Right renal pelvis (tissue), 4 donors: ENCODE measurements around the gene PLCG2. TPM values are rescaled to one million over a fixed set of nuclear protein-coding genes. Genes with fewer than 3 reads are reported as not detected.
A peak's percentile ranks its signal among the peaks of the same experiment; 100 is the strongest.
"Not testable (repeated sequence)": the region's sequence is repeated elsewhere in the genome, so short reads cannot be mapped to it uniquely, and the experiment has no call there.

Experiments used
- DNase-seq, 4 donors: peaks; one replicate each; pipeline ENCODE4 v3.0.0-alpha.2; 2013; ENCODE audit warnings: low read depth in 4 of 4, low spot score in 3 of 4, missing footprints in 1 of 4
- polyA plus RNA-seq, 4 donors: library from polyadenylated mRNA; unstranded; fragments of 120-200 nt; gene quantifications; one replicate each; pipeline ENCODE4 v1.2.1, GENCODE V29; 2013; ENCODE audit not compliant: insufficient read length in 4 of 4

PLCG2 gene
- polyA plus RNA-seq, 4 donors: 33.3 to 48.8 (median 43.5) TPM

DNA sequence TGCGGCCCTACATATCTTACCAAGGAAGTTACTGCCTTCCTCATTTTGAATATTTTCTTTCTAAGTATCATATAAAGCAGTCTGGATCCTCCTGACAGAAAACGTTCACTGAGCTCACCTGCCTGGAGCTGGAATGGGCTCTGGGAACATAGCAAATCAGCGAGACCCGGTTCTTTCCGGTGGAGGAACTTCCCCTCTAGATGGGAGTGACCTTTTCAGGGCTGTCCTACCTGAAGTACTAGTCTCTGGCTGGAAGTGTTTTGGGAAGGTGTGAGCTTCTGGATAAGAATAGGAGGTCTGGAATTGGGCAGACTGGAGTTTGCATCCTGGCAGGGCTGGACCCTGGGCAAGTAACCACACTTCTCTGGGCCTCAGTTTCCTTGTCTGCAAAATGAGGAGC, 152.8 kb downstream of the PLCG2 start:
- DNase-seq: no peak

DNA sequence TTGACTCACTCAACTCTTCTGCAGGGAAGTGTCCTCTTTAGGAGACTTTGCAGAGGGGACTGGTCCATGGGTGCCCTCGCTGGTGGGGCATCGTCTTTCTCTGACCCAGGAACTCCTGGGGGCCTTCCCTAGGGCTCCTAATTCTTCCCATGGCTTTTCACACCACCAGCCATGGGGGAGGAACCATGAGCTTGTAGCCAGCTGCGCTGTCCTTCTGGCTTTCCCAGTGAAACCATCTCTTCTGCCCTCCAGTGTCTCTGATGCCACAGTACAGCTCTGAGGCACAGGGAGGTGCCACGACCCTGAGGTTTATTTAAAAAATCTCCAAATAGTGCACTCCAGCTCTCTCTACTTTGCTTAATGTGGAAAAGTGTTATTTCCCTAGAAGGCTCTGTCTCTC, 153.6 kb downstream of the PLCG2 start:
- no peak for DNase-seq

- no peak for DNase-seq
Measured at GRCh38 chr16:81933361-81933760, 154.3 kb downstream of the PLCG2 start.

GRCh38 chr16:81934711-81935110, 155.6 kb downstream of the PLCG2 start:
- not testable (repeated sequence) for DNase-seq

- DNase-seq: no peak
Measured at GRCh38 chr16:81936209-81937000, 157.3 kb downstream of the PLCG2 start.

GRCh38 chr16:81937305-81938038, 158.4 kb downstream of the PLCG2 start:
- DNase-seq: no peak

GRCh38 chr16:81938326-81939163, 159.5 kb downstream of the PLCG2 start:
- DNase-seq: no peak

DNA sequence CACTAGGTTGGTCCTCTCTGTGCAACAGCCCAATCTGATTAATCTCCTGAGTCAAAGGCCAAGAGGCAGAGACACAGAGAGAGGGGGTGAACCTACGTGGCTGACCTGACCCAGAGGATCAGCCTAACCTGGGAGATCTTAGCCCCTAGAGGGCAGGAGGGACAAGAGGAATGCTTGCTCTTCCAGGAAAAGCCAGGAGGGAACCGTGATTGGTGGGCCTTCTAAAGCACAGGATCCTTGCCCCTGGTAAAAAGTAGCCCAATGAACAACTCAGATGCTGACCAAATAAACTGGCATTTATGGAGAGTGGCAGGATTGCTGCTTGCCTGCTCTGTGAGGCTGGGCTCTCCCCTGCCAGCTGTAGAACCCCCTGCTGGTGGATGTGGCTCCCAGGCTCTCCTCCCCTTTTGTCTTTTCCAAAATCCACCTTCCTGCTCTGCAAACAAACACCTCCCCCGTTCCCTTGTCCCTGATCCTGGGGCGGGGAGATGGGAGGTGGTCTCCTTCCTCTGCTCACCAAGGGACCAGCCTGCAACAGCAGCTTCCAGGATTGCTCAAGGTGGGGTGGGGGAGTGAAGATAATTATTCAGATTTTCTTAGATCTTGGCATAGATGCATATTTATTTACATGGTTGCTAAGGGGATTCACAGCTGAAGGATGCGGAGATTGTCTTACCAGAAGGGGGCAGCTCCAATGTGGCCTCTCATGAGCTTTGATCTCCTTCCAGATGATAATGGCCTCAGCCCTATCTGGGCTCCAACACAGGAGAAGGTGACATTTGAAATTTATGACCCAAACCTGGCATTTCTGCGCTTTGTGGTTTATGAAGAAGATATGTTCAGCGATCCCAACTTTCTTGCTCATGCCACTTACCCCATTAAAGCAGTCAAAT, 160.3 kb downstream of the PLCG2 start:
- no peak for DNase-seq

DNA sequence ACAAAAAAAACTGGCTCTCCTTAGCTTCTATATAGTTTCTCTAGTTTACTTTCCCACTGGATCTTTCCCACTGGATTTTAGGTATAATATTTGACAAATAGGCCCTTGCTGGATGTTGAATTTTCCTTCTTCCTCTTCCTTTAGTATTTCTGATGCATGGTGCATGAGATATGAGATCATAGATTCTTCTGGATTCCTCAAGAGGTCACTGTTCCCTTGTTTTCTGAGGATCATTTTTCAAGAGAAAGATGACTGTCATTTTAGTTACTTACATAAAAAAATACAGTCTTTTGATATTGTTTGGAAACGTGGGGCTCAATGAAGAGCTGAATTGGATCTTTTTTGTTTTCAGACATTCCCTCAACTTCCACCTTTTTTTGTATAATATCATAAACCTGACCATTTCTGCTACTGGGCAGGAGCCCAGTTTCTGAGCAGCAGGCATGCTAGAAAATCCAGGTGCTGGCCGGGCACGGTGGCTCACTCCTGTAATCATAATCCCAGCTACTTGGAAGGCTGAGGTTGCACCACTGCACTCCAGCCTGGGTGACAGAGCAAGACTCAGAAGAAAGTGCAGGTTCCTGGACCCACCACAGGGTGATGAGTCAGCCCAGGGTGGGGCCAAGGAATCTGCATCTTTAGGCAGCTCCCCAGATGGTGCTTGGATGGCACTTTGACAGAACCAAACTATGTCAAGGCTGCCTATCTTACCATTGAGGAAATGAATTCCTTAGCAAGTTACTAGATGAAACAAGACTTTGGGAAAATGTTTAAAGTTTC, 161.9 kb downstream of the PLCG2 start:
- peak; percentile 5 to 38 (median 21) for DNase-seq

- DNase-seq: no peak
Measured at GRCh38 chr16:81942007-81942601, 163.0 kb downstream of the PLCG2 start.

GRCh38 chr16:81945665-81946064, 166.6 kb downstream of the PLCG2 start:
- DNase-seq: no peak

GRCh38 chr16:81946206-81946605, 167.1 kb downstream of the PLCG2 start:
- DNase-seq: no peak

DNA sequence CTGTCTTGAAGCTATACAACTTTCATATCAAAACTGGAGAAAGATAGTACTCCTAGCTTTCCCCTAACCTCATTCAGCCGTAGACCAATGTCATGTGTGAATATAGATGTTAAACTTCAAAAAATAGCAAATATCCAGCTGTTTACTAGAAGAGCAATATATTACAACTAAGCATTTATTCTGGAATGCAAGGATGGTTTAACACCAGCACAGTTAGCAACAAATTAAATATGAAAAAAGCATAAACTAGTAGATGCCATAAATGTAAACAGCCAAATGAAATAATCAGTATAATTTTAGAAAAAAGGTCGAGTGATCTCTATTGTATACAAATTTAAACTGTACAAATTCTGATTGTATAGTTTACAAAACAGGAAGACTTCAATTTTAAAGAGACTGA, 172.5 kb downstream of the PLCG2 start:
- DNase-seq: no peak

DNA sequence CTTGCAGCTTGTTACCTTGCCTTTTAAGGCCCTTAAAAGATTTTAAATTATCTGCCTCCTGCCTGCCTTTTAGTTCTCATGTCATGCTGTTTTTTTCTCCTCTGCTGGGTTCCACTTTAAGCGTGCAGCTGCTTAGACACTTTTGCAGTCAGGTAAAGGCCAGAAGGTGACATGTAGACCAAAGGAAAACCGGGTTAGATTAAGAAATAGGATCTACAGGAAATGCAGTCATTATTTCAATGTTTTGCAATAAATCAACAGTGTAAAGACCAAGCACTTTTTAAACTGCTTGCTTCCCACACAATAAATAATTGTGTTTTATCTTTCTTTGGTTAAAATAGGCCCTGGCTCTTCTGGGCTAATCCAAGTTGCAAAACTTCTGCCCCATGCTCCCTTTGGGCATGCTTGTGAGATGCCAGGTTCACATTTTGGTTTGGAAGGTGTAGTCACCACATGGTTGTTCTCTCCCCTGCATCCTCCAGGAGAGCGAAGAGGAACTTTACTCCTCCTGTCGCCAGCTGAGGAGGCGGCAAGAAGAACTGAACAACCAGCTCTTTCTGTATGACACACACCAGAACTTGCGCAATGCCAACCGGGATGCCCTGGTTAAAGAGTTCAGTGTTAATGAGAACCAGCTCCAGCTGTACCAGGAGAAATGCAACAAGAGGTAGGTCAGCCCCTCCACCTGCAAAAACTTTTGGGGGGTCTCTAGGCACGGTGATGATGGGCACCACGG, 177.3 kb downstream of the PLCG2 start:
- DNase-seq: no peak

DNA sequence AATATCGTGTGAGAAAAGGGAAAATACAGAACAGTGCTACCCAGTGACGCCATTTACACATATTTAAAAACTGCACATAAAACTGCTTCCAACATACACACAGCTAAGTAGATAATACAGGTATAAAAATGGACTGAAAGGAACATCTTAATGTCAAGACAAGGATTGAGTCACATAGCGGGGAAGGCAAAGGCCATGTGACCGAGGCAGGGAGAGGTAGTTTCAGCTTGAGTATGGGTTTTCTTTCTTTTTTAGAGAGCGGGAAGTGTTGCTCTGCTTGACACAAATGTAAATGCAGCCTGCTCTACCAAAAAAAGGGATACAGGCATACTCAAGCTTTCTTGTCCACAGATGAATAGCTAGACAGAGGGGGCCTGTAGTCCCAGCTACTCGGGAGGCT, 185.7 kb downstream of the PLCG2 start:
- DNase-seq: no peak

- DNase-seq: no peak
Measured at GRCh38 chr16:81967358-81967757, 188.3 kb downstream of the PLCG2 start.

DNA sequence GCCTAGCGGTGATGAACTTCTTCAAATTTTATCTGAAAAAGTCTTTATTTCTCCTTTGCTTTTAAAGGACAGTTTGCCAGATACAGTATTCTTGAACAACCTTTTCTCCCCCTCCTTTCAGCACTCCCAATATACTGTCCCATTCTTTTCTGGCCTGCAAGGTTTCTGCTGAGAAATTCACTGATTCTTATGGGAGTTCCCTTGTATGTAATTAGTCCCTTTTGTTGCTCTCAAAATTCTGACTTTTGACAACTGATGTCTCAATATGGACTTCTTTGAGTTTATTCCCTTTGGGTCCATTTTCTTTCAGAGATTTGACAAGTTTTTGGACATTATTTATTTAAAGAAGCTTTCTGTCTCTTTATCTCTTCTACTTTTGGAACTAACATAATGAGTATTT, 192.8 kb downstream of the PLCG2 start:
- DNase-seq: no peak

DNA sequence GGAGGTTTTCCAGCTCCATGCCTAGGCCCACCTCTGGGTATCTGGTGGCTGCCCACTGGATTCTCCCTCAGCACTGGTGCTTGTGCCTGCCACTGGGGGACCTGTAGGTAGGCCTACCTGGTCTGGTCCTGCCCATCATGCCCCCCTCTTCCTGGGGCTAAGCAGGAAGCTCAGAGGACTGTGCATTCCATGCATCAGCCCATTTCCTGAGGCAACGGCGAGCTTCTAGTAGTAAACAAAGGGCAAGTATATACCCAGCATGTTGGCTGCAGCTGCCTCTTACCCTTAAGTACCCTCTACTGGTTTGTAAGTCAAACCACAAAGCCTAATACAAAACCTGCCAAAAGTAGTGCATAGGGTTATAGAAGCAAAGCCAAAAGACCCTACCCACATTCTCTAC, 194.6 kb downstream of the PLCG2 start:
- DNase-seq: no peak
